GM18520 (cell line): ENCODE results near the gene GALNT17.

Experiments
- ATAC-seq: cut with Tn5 transposase; IDR thresholded peaks from one replicate; pipeline ENCODE4 v1.9.1; 2021; ENCODE audit not compliant: unreplicated experiment

The GALNT17 gene

DNA sequence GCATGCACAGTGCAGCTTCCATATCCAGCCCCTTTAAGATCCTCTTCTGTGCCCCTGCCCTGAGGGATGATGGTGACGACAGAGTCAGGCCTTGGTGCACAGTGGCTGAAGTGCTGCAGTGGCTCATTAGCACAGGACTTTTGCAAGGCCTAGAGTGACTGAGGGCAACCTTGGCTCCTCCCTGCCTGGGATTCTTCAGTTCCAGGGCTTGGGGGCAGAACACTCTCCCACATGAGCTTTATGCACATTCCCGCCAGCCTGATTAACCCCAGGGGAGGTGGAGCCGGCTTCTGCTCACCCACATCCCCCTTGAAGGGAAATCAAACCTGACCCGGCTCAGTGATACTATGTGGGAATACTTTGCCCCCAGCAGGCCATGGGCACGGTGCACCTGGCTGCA lies 253.4 kb downstream of the GALNT17 start:
- ATAC-seq: no peak

DNA sequence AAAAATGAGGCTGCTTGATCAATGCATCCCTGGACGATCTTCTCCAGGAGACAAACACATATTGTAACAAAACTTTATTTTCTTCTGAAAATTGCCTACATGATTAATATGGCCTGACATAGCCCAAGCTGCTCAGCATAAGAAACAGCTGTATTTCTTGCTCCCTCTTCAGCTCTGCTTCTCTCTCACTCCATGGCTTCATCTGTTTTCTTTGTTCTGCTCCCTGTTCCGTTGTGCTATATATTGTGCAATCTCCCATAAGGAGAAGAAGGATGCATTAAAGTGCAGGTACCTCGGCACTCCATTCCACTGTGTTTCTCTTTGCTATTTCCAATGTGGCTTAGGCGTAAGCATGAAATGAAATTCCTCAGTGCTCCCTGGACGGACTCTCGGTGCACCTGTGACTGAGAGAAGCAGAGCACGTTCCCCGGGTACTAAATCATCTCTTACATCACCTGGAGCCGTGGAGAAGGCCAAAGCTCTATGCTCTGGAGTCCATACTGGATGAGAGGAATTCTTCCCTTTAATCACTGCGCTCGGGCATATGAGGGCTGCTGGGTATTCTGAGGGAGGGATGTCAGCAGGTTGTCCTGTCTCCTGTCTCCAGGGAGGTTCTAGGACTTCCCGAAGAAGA lies 254.3 kb downstream of the GALNT17 start:
- no peak for ATAC-seq

- ATAC-seq: no peak
Observed at GRCh38 chr7:71388181-71388580, 256.2 kb downstream of the GALNT17 start.

GRCh38 chr7:71389976-71390375 lies 258.0 kb downstream of the GALNT17 start:
- no peak for ATAC-seq

GRCh38 chr7:71393661-71394060 lies 261.7 kb downstream of the GALNT17 start:
- no peak for ATAC-seq

- ATAC-seq: no peak
Observed at GRCh38 chr7:71402684-71403083, 270.7 kb downstream of the GALNT17 start.

GRCh38 chr7:71403202-71403946 lies 271.4 kb downstream of the GALNT17 start:
- ATAC-seq: no peak

DNA sequence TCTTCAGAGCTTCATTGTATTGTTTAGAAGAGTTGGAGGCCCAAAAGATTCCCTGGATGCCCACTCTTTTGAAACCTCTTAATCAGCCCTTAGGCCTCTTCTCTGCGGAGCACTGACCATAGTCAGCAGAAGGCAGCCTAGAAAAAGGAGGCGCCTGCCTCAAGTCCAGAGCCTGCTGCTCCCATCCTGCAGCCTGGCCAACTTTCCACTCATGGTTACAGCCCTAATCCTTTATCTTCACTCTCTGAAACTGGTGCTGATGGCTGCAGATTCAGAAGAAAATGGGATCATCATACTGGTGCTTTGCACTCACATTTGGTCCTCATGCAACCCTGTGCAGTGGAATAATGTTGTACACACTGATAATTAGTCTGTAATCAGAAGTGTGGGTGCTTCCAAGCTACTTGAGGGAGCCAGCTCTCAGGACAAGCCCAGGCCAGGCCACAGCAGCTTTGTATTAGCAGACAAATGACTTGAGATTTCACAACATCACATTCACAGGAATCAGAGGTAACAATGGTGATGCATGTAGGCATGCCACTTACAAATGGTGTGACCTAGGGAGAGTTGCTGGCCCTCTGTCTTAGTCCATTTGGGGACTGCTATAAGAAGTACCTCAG lies 272.9 kb downstream of the GALNT17 start:
- no peak for ATAC-seq

- ATAC-seq: no peak
Observed at GRCh38 chr7:71408271-71408670, 276.3 kb downstream of the GALNT17 start.

DNA sequence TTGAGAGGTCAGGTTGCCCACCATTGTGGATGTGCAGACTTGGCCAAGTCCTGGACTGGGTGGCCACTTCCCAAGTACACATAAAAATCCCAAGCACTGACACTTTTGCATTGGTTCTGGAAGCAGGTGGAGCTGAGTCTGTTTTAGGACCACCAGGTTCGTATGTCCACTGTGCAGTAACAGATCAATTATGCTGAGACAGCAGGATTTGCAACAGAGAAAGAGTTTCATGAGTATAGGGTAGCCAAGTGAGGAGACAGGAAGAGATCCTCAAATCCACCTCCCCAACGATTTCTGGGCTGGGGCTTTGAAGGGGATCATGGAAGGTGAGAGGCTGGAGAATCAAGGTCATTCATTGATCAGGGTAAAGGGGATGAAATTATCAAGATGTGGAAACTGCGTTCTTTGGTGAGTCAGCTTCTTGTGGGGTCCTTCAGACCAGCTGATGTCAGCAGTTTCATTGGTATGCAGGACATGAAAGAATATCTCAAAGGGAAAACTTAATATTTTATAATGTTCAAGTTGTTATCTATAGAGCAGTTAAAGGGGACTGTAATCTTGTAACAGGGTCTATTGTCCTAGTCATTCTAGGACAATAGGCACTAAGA lies 277.7 kb downstream of the GALNT17 start:
- no peak for ATAC-seq

DNA sequence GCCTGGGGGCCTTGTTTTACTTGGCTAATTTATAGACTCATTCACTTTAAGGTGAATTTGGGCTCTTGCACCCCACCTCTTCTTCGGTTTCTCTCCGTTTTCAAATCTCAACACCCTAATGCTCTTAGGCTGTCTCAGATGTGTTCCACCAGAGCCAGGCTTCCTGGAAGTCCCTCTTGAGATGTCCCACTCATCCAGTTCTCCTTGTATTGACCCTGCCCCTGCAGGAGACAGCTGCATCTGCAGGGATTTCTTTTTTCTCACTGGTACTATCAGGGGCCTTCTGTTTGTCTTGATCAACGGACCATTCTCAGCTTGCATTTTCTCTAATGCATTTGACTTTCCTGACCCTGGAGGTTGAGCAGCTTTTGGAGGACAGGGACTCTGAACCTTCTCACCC lies 279.5 kb downstream of the GALNT17 start:
- ATAC-seq: no peak

DNA sequence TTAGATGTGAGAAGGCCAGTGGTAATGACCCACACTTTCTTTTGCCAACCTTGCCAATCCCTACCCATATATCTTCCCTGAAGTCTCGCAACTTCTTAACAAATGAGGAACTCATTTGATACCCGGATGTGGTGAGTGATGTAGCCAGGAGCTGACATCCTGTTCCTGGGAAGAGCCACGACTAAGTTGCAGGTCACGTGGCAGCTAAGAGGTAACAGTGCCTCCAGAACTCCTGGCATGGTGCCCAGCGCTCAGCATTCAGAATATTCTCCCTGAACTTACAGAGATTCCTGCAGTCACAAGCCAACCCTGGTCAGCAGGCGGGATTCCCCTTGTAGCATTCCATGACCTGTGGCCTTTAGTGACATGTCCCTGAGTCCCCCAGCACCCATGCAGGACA lies 282.5 kb downstream of the GALNT17 start:
- no peak for ATAC-seq

DNA sequence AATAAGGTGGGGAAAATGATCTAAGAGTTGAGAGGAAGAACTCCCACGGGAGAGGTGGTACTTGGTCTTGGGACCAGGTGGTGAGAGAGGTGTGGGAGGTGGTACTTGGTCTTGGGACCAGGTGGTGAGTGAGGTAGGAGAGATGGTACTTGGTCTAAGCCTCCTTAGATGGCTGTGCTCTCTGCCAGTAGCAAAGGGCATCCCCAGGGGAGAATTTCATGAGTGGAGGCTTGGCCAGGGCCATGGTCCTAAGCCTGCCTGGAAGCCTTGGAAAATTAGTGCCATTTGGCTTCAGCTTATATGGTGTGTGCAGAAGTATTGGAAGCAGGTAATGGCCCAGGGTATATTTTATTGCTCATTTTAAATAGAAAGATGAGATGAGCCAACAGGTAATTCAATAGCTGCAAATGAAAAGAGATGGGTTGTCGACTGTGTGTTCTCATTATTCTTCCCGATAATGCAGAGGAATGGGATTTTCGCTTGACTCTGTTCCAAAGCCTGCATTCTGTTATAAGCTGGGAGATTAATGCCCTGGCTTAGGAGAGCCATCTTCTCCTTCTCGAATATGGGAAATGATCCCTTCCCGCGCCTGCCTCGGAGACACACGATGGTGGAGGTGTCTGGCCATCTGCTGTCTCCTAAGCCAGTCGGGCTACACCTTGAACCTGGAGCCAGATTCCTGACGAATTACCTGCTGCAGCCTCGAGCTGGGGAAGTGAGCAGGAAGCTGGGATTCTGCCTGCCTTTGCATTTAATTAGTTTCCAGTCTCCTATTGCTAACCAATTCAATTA lies 287.8 kb downstream of the GALNT17 start:
- no peak for ATAC-seq

DNA sequence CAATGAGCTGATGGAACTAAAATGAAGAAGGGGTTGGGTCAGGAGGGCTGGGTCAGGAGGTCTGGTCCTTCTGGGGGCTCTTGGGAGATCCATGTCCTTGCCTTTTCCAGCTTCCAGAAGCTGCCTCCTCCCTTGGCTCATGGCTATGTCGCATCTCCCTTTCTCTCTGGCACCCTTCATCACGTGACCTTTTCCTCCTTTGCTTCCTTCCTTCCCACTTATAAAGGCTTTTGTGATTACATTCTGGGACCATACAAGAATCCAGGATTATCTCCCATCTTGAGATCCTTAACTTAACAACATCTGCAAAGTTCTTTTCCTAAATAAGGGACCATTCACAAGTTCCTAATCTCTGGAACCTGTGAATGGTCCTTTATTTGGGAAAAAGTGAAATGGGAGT lies 290.2 kb downstream of the GALNT17 start:
- ATAC-seq: no peak

DNA sequence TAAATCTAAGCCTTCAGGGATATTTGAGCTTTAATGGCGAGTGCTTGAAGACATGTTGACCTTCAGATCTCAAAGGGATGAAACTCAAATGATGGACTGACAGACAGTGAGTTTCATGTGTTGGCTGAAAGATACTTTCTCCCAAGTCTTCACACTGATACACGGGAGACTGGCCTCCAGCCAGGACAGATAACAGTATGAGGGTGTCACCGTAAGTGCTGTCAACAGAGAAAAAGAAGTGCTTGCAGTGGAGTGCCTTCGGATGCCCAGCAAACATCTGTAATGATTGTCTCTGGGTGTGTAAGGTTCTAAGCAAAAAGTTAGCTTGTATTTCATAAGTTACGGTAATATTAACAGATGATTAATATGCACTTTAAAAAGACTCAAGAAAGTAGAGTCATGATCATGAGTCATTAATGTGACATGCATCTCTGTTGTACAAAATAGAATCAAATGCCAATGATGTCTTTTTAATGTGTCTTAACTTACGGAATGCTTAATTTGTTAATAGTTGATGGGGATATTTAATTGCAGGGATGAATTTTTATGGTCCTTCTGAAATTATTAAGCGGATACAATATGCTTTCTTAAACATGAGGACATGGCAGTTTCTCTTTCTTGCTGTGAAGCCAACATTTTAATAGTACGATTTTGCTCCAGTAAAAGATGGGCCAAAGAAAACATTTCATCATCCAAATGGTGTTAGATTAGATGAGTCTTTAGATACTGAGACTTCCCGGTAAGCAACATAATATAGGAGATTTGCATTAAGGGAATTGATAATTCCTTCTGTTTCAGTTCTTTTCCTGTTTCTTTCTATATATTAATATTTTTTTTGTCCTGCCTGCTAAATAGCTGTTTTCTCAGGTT lies 292.5 kb downstream of the GALNT17 start:
- ATAC-seq: no peak

DNA sequence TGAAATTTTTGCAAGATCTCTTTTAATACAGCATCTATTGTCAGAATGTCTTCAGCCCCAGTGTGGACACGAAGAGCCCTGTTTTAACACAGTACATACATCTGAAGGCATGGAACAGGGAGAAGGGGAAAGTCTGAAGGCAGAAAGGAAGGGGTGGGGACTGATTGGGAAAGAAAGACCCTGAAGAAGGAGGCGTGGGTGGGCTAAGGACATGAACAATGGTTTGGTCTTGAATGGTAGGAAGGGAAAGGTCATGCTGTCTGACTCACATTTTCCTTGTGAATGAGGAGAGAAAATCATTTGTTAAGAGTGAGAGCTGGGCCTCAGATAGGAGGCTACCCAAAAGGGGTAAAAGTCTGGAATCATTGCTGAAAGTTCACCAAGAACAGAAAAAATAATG lies 297.1 kb downstream of the GALNT17 start:
- ATAC-seq: no peak

- no peak for ATAC-seq
Observed at GRCh38 chr7:71430246-71430645, 298.3 kb downstream of the GALNT17 start.

- ATAC-seq: no peak
Observed at GRCh38 chr7:71439321-71439720, 307.4 kb downstream of the GALNT17 start.

- ATAC-seq: no peak
Observed at GRCh38 chr7:71442492-71443190, 310.7 kb downstream of the GALNT17 start.

GRCh38 chr7:71443191-71443530 lies 311.2 kb downstream of the GALNT17 start:
- ATAC-seq: no peak
